SK-N-SH (cell line): Measurements from ENCODE around the gene HES1. TPM values are rescaled to one million over a fixed set of nuclear protein-coding genes. Genes with fewer than 3 reads are reported as not detected.

Experiments used
- CTCF ChIA-PET: fragments of 300-600, 350-600 bp; formaldehyde crosslinking; extraction: SDS; loops from one replicate; lab custom pipeline; 2021; lab: Yijun Ruan, JAX
- POLR2A ChIA-PET: fragments of 350-600 bp; sonication (Branson Sonifier 250); formaldehyde crosslinking; extraction: SDS; loops from one replicate; lab custom pipeline; 2020; ENCODE audit warnings: antibody characterized with exemption, inconsistent platforms; lab: Yijun Ruan, JAX
- DNase-seq: peaks from one replicate; pipeline ENCODE4 v3.0.0; 2012
- H2AFZ ChIP-seq: fragments of 200-600 bp; sonication (generic); 2 replicates; pipeline ENCODE4 v1.8.1; 2016; ENCODE audit warnings: antibody characterized with exemption, mild to moderate bottlenecking, low read depth
- H3F3A ChIP-seq: fragments of 200-600 bp; sonication (generic); replicated peaks from 2 replicates; pipeline ENCODE3; 2016; ENCODE audit warnings: antibody characterized with exemption, mild to moderate bottlenecking; ENCODE audit not compliant: insufficient read depth
- H3K27ac ChIP-seq, 2 experiments: fragments of 200-500 bp in 1 of 2; fragments of 200-600 bp in 1 of 2; sonication (Bioruptor generic) in 1 of 2; sonication (generic), shearing (Covaris generic) in 1 of 2; 2 replicates each; pipeline versions ENCODE4 v1.5.1 to v1.6.1; 2014 to 2016; ENCODE audit warnings: low read depth in 2 of 2, inconsistent platforms in 1 of 2, low read length in 1 of 2, mild to moderate bottlenecking in 1 of 2, mixed read lengths in 1 of 2
- H3K27me3 ChIP-seq: fragments of 200-600 bp; sonication (generic), shearing (Covaris generic); 2 replicates; pipeline ENCODE4 v1.6.1; 2016; ENCODE audit warnings: mixed run types; ENCODE audit not compliant: insufficient read depth
- H3K36me3 ChIP-seq, 2 experiments: fragments of 200-500 bp in 1 of 2; fragments of 200-600 bp in 1 of 2; sonication (Bioruptor generic) in 1 of 2; sonication (generic) in 1 of 2; replicated peaks in 1 of 2; 2 replicates each; pipeline versions ENCODE3 to v1.5.1; 2014 to 2016; ENCODE audit warnings: low read length in 1 of 2, mild to moderate bottlenecking in 1 of 2; ENCODE audit not compliant: insufficient read depth in 2 of 2, control insufficient read depth in 1 of 2
- H3K4me1 ChIP-seq, 2 experiments: fragments of 200-500 bp in 1 of 2; fragments of 200-600 bp in 1 of 2; sonication (Bioruptor generic) in 1 of 2; sonication (generic), shearing (Covaris generic) in 1 of 2; 2 replicates each; pipeline versions ENCODE4 v1.5.1 to v1.6.1; 2014 to 2016; ENCODE audit warnings: low read depth in 1 of 2, low read length in 1 of 2, mixed run types in 1 of 2; ENCODE audit not compliant: insufficient read depth in 2 of 2, control insufficient read depth in 1 of 2
- H3K4me2 ChIP-seq: fragments of 200-600 bp; sonication (generic), shearing (Covaris generic); 2 replicates; pipeline ENCODE4 v1.6.1; 2017; ENCODE audit warnings: mixed run types
- H3K4me3 ChIP-seq, 2 experiments: fragments of 200-500 bp in 1 of 2; fragments of 200-600 bp in 1 of 2; sonication (Bioruptor generic) in 1 of 2; sonication (generic), shearing (Covaris generic) in 1 of 2; 2 replicates each; pipeline versions ENCODE4 v1.5.1 to v1.8.1; 2014 to 2016; ENCODE audit warnings: low read depth in 2 of 2, inconsistent platforms in 1 of 2, low read length in 1 of 2, mild to moderate bottlenecking in 1 of 2, mixed read lengths in 1 of 2, moderate library complexity in 1 of 2
- H3K79me2 ChIP-seq: fragments of 200-600 bp; sonication (generic); 2 replicates; pipeline ENCODE4 v1.8.1; 2017; ENCODE audit warnings: mild to moderate bottlenecking; ENCODE audit not compliant: insufficient read depth
- H3K9ac ChIP-seq: fragments of 200-600 bp; sonication (generic); 2 replicates; pipeline ENCODE4 v1.6.1; 2017; ENCODE audit warnings: mixed run types
- H3K9me2 ChIP-seq: fragments of 200-600 bp; sonication (generic); 2 replicates; pipeline ENCODE4 v1.6.1; 2017; ENCODE audit warnings: mixed run types
- H3K9me3 ChIP-seq: fragments of 200-600 bp; sonication (generic); 2 replicates; pipeline ENCODE4 v1.6.1; 2017; ENCODE audit warnings: mixed run types, mild to moderate bottlenecking, moderate library complexity
- H4K20me1 ChIP-seq: fragments of 200-600 bp; sonication (generic); 2 replicates; pipeline ENCODE4 v1.6.1; 2017; ENCODE audit warnings: mild to moderate bottlenecking, mixed run types; ENCODE audit not compliant: insufficient read depth
- CHD2 ChIP-seq: fragments of 150-350 bp; IDR thresholded peaks from 2 replicates; pipeline ENCODE4 v1.6.1; 2018; ENCODE audit warnings: low read length; ENCODE audit not compliant: partially characterized antibody
- ELF1 ChIP-seq: IDR thresholded peaks from 2 replicates; pipeline ENCODE4 v1.4.0; 2012
- EP300 ChIP-seq, 2 experiments: IDR thresholded peaks; 2 replicates each; pipeline versions ENCODE4 v1.4.0 to v1.6.1; 2012; ENCODE audit warnings: borderline replicate concordance in 1 of 2, low read depth in 1 of 2, low read length in 1 of 2
- EZH2phosphoT487 ChIP-seq: fragments of 200-600 bp; sonication (generic); IDR thresholded peaks from 2 replicates; pipeline ENCODE4 v1.6.1; 2017; ENCODE audit warnings: low read depth, mixed run types, mild to moderate bottlenecking, antibody characterized with exemption, moderate library complexity, borderline replicate concordance
- FOSL2 ChIP-seq: IDR thresholded peaks from 2 replicates; pipeline ENCODE4 v1.4.0; 2012; ENCODE audit warnings: low read depth, mild to moderate bottlenecking, moderate library complexity, borderline replicate concordance
- FOXJ3 ChIP-seq: sonication (generic); formaldehyde crosslinking; IDR thresholded peaks from 2 replicates; pipeline ENCODE4 v1.5.1; 2020; ENCODE audit warnings: mild to moderate bottlenecking, missing genetic modification reagents
- GATA2 ChIP-seq: sonication (generic); formaldehyde crosslinking; IDR thresholded peaks from 2 replicates; pipeline ENCODE4 v1.5.0; 2020; ENCODE audit warnings: mild to moderate bottlenecking, missing genetic modification reagents
- JUND ChIP-seq: IDR thresholded peaks from 2 replicates; pipeline ENCODE4 v1.4.0; 2012
- MEF2A ChIP-seq: IDR thresholded peaks from 2 replicates; pipeline ENCODE4 v1.4.0; 2012; ENCODE audit warnings: low read depth, borderline replicate concordance
- MXI1 ChIP-seq: IDR thresholded peaks from 2 replicates; pipeline ENCODE4 v1.6.1; 2012; ENCODE audit warnings: mild to moderate bottlenecking, low read depth, low read length, improper control_type of control experiment
- POLR2AphosphoS5 ChIP-seq: IDR thresholded peaks from 2 replicates; pipeline ENCODE4 v1.6.1; 2012; ENCODE audit warnings: low read depth, low read length
- RAD21 ChIP-seq: IDR thresholded peaks from 2 replicates; pipeline ENCODE4 v1.6.1; 2012; ENCODE audit warnings: mild to moderate bottlenecking, low read length
- RCOR1 ChIP-seq: fragments of 150-350 bp; IDR thresholded peaks from 2 replicates; pipeline ENCODE4 v1.6.1; 2017; ENCODE audit warnings: antibody characterized with exemption, low read length
- RFX5 ChIP-seq: IDR thresholded peaks from 2 replicates; pipeline ENCODE4 v1.6.1; 2012; ENCODE audit warnings: mild to moderate bottlenecking, improper control_type of control experiment, low read length
- RXRA ChIP-seq: IDR thresholded peaks from 2 replicates; pipeline ENCODE4 v1.4.0; 2012; ENCODE audit warnings: low read depth, mild to moderate bottlenecking, borderline replicate concordance
- SIN3A ChIP-seq: IDR thresholded peaks from 2 replicates; pipeline ENCODE4 v1.6.1; 2012; ENCODE audit warnings: low read depth, mild to moderate bottlenecking, low read length, moderate library complexity, borderline replicate concordance
- SMC3 ChIP-seq: IDR thresholded peaks from 2 replicates; pipeline ENCODE4 v1.6.1; 2012; ENCODE audit warnings: low read depth, low read length, improper control_type of control experiment
- TAF1 ChIP-seq: IDR thresholded peaks from 2 replicates; pipeline ENCODE4 v1.6.1; 2012; ENCODE audit warnings: low read depth, mild to moderate bottlenecking, low read length, moderate library complexity, borderline replicate concordance
- TCF12 ChIP-seq: IDR thresholded peaks from 2 replicates; pipeline ENCODE4 v1.4.0; 2012
- YY1 ChIP-seq: IDR thresholded peaks from 2 replicates; pipeline ENCODE4 v1.4.0; 2012; ENCODE audit warnings: low read depth, mild to moderate bottlenecking
- WGBS: methylation state at CpG from one replicate; pipeline ENCODE4 v1.1.6; 2017; ENCODE audit warnings: low lambda C conversion rate; 5-methylcytosine and 5-hydroxymethylcytosine counted together
- polyA plus RNA-seq, 3 experiments: library from polyadenylated mRNA; depleted of rRNA; stranded (reverse); fragments of >200 nt; gene quantifications; 2 replicates each; pipeline ENCODE4 v1.2.3, GENCODE V29; 2012
- TF ChIP-seq, protein P1 (sequence below): IDR thresholded peaks from 2 replicates; pipeline ENCODE4 v1.4.0; 2012; ENCODE audit warnings: low read depth
- TF ChIP-seq, protein P2 (sequence below): IDR thresholded peaks from 2 replicates; pipeline ENCODE4 v1.6.1; 2012; ENCODE audit warnings: mild to moderate bottlenecking, low read depth, low read length, moderate library complexity
- TF ChIP-seq, protein P3 (sequence below): IDR thresholded peaks from 2 replicates; pipeline ENCODE4 v1.4.0; 2012; ENCODE audit warnings: low read depth, borderline replicate concordance
- TF ChIP-seq, protein P4 (sequence below): IDR thresholded peaks from 2 replicates; pipeline ENCODE4 v1.4.0; 2012; ENCODE audit warnings: low read depth, borderline replicate concordance
- TF ChIP-seq, protein P5 (sequence below): IDR thresholded peaks from 2 replicates; pipeline ENCODE4; 2012

The HES1 gene
- polyA plus RNA-seq, 1 of the 3 experiments (the other 2 are of a cell fraction) = 225 TPM

DNA sequence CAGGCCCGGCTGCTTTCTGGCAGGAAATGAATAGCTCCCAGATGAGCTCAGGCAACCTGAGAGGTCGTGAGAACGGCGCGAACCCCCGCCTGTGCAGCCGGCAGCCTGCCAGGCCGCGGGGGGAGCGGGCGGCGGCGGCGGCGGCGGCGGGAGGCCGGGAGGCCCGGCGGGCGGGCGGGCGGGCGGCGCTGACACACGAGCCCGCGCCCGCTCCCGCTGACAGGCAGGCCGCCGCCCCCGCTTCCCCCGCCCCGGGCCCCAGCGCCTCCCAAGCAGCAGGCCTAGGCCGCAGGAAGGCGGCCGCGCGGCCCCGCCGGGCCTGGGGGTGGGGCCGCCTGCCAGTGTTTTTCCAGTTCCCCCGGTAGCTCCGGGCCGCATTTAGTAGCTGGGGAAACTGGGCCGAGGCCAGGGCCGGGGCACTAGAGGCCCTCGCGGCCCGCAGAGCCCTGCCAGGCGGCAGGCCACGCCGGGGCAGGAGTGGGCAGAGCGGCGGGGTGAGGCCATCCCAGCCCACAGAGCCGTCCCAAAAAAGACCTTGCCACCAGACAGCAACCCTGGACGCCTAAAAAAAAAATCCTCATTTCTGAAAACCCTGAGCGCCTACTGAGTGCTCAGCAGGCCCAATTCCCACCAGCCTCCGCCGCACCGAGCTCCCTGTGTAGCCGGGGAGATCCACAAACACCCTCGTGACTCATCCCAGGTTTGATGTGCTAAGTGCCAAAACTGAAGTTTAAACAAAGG lies 5.6 kb downstream of the HES1 start:
- Histone ChIP-seq H3K4me3 (peak overlapping the region; percentile 44 to 46), H3K9me3 (no peaks in the 10 kb centered on the region), H3F3A (peaks cover 48% of the 10 kb centered on the region), H3K27ac (peak overlapping the region; percentile 99), H3K4me1 (peaks cover 15 to 54% of the 10 kb centered on the region in 2 experiments), H3K27me3 (no peaks in the 10 kb centered on the region), H3K9me2 (no peaks in the 10 kb centered on the region), H3K4me2 (peak overlapping the region; percentile 84), H3K79me2 (peaks cover 15% of the 10 kb centered on the region), H3K36me3 (peaks cover 0 to 7% of the 10 kb centered on the region in 2 experiments), H2AFZ (peak overlapping the region; percentile 34; the same call in 1 of the 2 replicates), H4K20me1 (peaks cover 22% of the 10 kb centered on the region), H3K9ac (peak overlapping the region; percentile 92)
- ChIA-PET CTCF (interaction anchor here (1.0 to 7.7 kb wide), 11 partner anchors 9 to 361 kb away, joined by 3 to 94 read pairs (median 6); no protein-coding TSS in a partner anchor), POLR2A (interaction anchor here (0.6 to 5.6 kb wide), 9 partner anchors 11 to 363 kb away, joined by 3 to 49 read pairs (median 4); no protein-coding TSS in a partner anchor)
- 9% methylated on average over 19 of the region's 65 CpGs for WGBS
- peak; percentile 91 for DNase-seq
- TF ChIP-seq ELF1 = no peak
- TF ChIP-seq SMC3 = peak; percentile 21; the same call in 1 of the 2 replicates
- no peak for TF ChIP-seq MEF2A
- TF ChIP-seq FOSL2 = peak; percentile 64
- TF ChIP-seq CHD2 = peak; percentile 34
- TF ChIP-seq, protein P1, sequence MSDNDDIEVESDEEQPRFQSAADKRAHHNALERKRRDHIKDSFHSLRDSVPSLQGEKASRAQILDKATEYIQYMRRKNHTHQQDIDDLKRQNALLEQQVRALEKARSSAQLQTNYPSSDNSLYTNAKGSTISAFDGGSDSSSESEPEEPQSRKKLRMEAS = peak; percentile 12; the same call in 1 of the 2 replicates
- no peak for TF ChIP-seq EZH2phosphoT487
- TF ChIP-seq SIN3A = no peak; the same call in 1 of the 2 replicates
- TF ChIP-seq RXRA = peak; percentile 47; the same call in 1 of the 2 replicates
- TF ChIP-seq TCF12 = peak; percentile 53
- TF ChIP-seq, protein P2, sequence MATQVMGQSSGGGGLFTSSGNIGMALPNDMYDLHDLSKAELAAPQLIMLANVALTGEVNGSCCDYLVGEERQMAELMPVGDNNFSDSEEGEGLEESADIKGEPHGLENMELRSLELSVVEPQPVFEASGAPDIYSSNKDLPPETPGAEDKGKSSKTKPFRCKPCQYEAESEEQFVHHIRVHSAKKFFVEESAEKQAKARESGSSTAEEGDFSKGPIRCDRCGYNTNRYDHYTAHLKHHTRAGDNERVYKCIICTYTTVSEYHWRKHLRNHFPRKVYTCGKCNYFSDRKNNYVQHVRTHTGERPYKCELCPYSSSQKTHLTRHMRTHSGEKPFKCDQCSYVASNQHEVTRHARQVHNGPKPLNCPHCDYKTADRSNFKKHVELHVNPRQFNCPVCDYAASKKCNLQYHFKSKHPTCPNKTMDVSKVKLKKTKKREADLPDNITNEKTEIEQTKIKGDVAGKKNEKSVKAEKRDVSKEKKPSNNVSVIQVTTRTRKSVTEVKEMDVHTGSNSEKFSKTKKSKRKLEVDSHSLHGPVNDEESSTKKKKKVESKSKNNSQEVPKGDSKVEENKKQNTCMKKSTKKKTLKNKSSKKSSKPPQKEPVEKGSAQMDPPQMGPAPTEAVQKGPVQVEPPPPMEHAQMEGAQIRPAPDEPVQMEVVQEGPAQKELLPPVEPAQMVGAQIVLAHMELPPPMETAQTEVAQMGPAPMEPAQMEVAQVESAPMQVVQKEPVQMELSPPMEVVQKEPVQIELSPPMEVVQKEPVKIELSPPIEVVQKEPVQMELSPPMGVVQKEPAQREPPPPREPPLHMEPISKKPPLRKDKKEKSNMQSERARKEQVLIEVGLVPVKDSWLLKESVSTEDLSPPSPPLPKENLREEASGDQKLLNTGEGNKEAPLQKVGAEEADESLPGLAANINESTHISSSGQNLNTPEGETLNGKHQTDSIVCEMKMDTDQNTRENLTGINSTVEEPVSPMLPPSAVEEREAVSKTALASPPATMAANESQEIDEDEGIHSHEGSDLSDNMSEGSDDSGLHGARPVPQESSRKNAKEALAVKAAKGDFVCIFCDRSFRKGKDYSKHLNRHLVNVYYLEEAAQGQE = no peak
- no peak for TF ChIP-seq POLR2AphosphoS5
- no peak for TF ChIP-seq RFX5
- TF ChIP-seq RCOR1 = 0 out of 2 replicates have a peak, but pooled peaks have one; percentile 2
- TF ChIP-seq EP300 (IDR thresholded peaks at IDR 0.05; ENCODE audit: borderline replicate concordance in 1 of 2, low read depth in 1 of 2, low read length in 1 of 2) = peak; percentile 43 to 66; a peak in 3 of 4 replicates
- TF ChIP-seq, protein P3, sequence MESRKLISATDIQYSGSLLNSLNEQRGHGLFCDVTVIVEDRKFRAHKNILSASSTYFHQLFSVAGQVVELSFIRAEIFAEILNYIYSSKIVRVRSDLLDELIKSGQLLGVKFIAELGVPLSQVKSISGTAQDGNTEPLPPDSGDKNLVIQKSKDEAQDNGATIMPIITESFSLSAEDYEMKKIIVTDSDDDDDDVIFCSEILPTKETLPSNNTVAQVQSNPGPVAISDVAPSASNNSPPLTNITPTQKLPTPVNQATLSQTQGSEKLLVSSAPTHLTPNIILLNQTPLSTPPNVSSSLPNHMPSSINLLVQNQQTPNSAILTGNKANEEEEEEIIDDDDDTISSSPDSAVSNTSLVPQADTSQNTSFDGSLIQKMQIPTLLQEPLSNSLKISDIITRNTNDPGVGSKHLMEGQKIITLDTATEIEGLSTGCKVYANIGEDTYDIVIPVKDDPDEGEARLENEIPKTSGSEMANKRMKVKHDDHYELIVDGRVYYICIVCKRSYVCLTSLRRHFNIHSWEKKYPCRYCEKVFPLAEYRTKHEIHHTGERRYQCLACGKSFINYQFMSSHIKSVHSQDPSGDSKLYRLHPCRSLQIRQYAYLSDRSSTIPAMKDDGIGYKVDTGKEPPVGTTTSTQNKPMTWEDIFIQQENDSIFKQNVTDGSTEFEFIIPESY = no peak
- no peak for TF ChIP-seq FOXJ3 (CRISPR knock-in tag)
- TF ChIP-seq JUND = peak; percentile 30; the same call in 1 of the 2 replicates
- no peak for TF ChIP-seq GATA2 (CRISPR knock-in tag)
- TF ChIP-seq, protein P4, sequence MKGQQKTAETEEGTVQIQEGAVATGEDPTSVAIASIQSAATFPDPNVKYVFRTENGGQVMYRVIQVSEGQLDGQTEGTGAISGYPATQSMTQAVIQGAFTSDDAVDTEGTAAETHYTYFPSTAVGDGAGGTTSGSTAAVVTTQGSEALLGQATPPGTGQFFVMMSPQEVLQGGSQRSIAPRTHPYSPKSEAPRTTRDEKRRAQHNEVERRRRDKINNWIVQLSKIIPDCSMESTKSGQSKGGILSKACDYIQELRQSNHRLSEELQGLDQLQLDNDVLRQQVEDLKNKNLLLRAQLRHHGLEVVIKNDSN = no peak
- no peak for TF ChIP-seq YY1
- peak; percentile 14; the same call in 1 of the 2 replicates for TF ChIP-seq MXI1
- TF ChIP-seq, protein P5, sequence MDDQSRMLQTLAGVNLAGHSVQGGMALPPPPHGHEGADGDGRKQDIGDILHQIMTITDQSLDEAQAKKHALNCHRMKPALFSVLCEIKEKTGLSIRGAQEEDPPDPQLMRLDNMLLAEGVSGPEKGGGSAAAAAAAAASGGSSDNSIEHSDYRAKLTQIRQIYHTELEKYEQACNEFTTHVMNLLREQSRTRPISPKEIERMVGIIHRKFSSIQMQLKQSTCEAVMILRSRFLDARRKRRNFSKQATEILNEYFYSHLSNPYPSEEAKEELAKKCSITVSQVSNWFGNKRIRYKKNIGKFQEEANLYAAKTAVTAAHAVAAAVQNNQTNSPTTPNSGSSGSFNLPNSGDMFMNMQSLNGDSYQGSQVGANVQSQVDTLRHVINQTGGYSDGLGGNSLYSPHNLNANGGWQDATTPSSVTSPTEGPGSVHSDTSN = peak; percentile 52
- TF ChIP-seq RAD21 = peak; percentile 31
- peak; percentile 32; the same call in 1 of the 2 replicates for TF ChIP-seq TAF1
